GM12878 (cell line): ENCODE measurements around the gene PLD5.
"Not testable (repeated sequence)": the region's sequence is repeated elsewhere in the genome, so short reads cannot be mapped to it uniquely, and the experiment has no call there.

ENCODE experiments used
- CHD1 ChIP-seq: IDR thresholded peaks from 2 replicates; pipeline ENCODE4 v1.6.1; 2012; ENCODE audit warnings: low read depth, low read length, improper control_type of control experiment
- EZH2 ChIP-seq: IDR thresholded peaks from 2 replicates; pipeline ENCODE4 v1.6.1; 2012; ENCODE audit warnings: low read depth, mild to moderate bottlenecking, control low read depth, inconsistent platforms, low read length, borderline replicate concordance; ENCODE audit not compliant: control insufficient read depth
- HDAC2 ChIP-seq: fragments of 200-600 bp; sonication (generic); IDR thresholded peaks from 2 replicates; pipeline ENCODE4 v1.6.1; 2017
- RBBP5 ChIP-seq: fragments of 200-600 bp; sonication (generic); conservative IDR thresholded peaks from 2 replicates; pipeline ENCODE4 v1.6.1; 2016
- RCOR1 ChIP-seq: conservative IDR thresholded peaks from 2 replicates; pipeline ENCODE4 v1.6.1; 2012; ENCODE audit warnings: low read depth, low read length, improper control_type of control experiment
- SIN3A ChIP-seq: IDR thresholded peaks from 2 replicates; pipeline ENCODE4 v1.6.1; 2012; ENCODE audit warnings: low read depth, low read length, improper control_type of control experiment
- SRF ChIP-seq, 2 experiments: IDR thresholded peaks; 2 replicates each; pipeline ENCODE4 v1.6.1; 2011; ENCODE audit warnings: low read depth in 2 of 2, low read length in 2 of 2, mild to moderate bottlenecking in 1 of 2, moderate library complexity in 1 of 2
- TAF1 ChIP-seq: IDR thresholded peaks from 2 replicates; pipeline ENCODE4 v1.6.1; 2011; ENCODE audit warnings: mild to moderate bottlenecking, low read depth, low read length, borderline replicate concordance
- TF ChIP-seq, protein P1 (sequence below), 3 experiments: IDR thresholded peaks in 2 of 3; conservative IDR thresholded peaks in 1 of 3; 2 replicates each; pipeline ENCODE4 v1.5.1; 2011; ENCODE audit warnings: low read depth in 3 of 3, low read length in 3 of 3, mild to moderate bottlenecking in 3 of 3, control low read depth in 2 of 3, moderate library complexity in 2 of 3, inconsistent platforms in 1 of 3, mixed read lengths in 1 of 3; ENCODE audit not compliant: control insufficient read depth in 2 of 3, insufficient read depth in 1 of 3; ENCODE audit errors: extremely low read depth in 1 of 3

- TF ChIP-seq CHD1; RBBP5; SRF (IDR thresholded peaks at IDR 0.05; ENCODE audit: low read depth in 2 of 2, low read length in 2 of 2); TAF1; EZH2; SIN3A; HDAC2; RCOR1: not testable (repeated sequence)
- TF ChIP-seq, protein P1, sequence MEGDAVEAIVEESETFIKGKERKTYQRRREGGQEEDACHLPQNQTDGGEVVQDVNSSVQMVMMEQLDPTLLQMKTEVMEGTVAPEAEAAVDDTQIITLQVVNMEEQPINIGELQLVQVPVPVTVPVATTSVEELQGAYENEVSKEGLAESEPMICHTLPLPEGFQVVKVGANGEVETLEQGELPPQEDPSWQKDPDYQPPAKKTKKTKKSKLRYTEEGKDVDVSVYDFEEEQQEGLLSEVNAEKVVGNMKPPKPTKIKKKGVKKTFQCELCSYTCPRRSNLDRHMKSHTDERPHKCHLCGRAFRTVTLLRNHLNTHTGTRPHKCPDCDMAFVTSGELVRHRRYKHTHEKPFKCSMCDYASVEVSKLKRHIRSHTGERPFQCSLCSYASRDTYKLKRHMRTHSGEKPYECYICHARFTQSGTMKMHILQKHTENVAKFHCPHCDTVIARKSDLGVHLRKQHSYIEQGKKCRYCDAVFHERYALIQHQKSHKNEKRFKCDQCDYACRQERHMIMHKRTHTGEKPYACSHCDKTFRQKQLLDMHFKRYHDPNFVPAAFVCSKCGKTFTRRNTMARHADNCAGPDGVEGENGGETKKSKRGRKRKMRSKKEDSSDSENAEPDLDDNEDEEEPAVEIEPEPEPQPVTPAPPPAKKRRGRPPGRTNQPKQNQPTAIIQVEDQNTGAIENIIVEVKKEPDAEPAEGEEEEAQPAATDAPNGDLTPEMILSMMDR (IDR thresholded peaks at IDR 0.05 in 2 of 3, conservative IDR thresholded peaks at IDR 0.05 in 1 of 3; ENCODE audit: control insufficient read depth in 2 of 3, extremely low read depth in 1 of 3, insufficient read depth in 1 of 3, low read depth in 3 of 3, low read length in 3 of 3), result not testable (repeated sequence)
These were observed 202.5 kb downstream of the PLD5 start for GRCh38 chr1:242321981-242322380.
